Natural killer cell treated with Interleukin-12 subunit alpha and Interleukin-12 subunit beta and Interleukin-15 and Interleukin-18, amount 100 ng/mL, for 72 hours (primary cell): ENCODE measurements around the gene SLC5A12. TPM values are rescaled to one million over a fixed set of nuclear protein-coding genes. Genes with fewer than 3 reads are reported as not detected.

Experiments
- ATAC-seq, 2 donors: fragments of 150-1000 bp; cut with Tn5 transposase in 1 of 2; sonication (Bioruptor Pico), chemical (Tn5 transposase) in 1 of 2; 2 replicates each; pipeline ENCODE4 v1.10.0; 2021
- DNase-seq: peaks from one replicate; pipeline ENCODE4 v3.0.0; 2022; ENCODE audit warnings: low spot score
- H3K27ac Mint-ChIP-seq, 2 donors: 1 replicate in 1 of 2; 2 replicates in 1 of 2; pipeline ENCODE4 v1.8.0; 2022; ENCODE audit warnings: mixed read lengths in 2 of 2, mild to moderate bottlenecking in 1 of 2, moderate library complexity in 1 of 2
- H3K27me3 Mint-ChIP-seq, 2 donors: 1 replicate in 1 of 2; 2 replicates in 1 of 2; pipeline ENCODE4 v1.8.0; 2022; ENCODE audit warnings: mixed read lengths in 2 of 2
- H3K36me3 Mint-ChIP-seq: one replicate; pipeline ENCODE4 v1.8.0; 2022; ENCODE audit warnings: mixed read lengths
- H3K4me1 Mint-ChIP-seq, 2 donors: 1 replicate in 1 of 2; 2 replicates in 1 of 2; pipeline ENCODE4 v1.8.0; 2022; ENCODE audit warnings: low read depth in 2 of 2, mixed read lengths in 2 of 2, mild to moderate bottlenecking in 1 of 2
- H3K4me3 Mint-ChIP-seq: one replicate; pipeline ENCODE4 v1.8.0; 2022; ENCODE audit warnings: mixed read lengths
- H3K9me3 Mint-ChIP-seq: 2 replicates; pipeline ENCODE4 v1.8.0; 2022; ENCODE audit warnings: mixed read lengths
- total RNA-seq, 2 donors: library from RNA; stranded (reverse); gene quantifications; one replicate each; pipeline ENCODE4 v1.2.3, GENCODE V29; 2022

The SLC5A12 gene, protein sequence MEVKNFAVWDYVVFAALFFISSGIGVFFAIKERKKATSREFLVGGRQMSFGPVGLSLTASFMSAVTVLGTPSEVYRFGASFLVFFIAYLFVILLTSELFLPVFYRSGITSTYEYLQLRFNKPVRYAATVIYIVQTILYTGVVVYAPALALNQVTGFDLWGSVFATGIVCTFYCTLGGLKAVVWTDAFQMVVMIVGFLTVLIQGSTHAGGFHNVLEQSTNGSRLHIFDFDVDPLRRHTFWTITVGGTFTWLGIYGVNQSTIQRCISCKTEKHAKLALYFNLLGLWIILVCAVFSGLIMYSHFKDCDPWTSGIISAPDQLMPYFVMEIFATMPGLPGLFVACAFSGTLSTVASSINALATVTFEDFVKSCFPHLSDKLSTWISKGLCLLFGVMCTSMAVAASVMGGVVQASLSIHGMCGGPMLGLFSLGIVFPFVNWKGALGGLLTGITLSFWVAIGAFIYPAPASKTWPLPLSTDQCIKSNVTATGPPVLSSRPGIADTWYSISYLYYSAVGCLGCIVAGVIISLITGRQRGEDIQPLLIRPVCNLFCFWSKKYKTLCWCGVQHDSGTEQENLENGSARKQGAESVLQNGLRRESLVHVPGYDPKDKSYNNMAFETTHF
- not detected for total RNA-seq

GRCh38 chr11:26721948-26722475 lies at the start of gene SLC5A12:
TSS of gene SLC5A12 (minus strand) at chr11:26722060. CDS start at chr11:26721714, 346 bp downstream.
- no peak within 1 kb of the TSS for H3K4me3 Mint-ChIP-seq
- no peak within 1 kb of the TSS for H3K27ac Mint-ChIP-seq
- no peaks in the 10 kb centered on the region for H3K4me1 Mint-ChIP-seq
- H3K9me3 Mint-ChIP-seq = peaks cover 13% of the 10 kb centered on the region
- no peaks in the 10 kb centered on the region for H3K27me3 Mint-ChIP-seq
- ATAC-seq (no peak), DNase-seq (no peak)
- no peaks in the 10 kb centered on the region for H3K36me3 Mint-ChIP-seq

- DNase-seq (no peak), ATAC-seq (no peak)
- Mint-ChIP-seq H3K4me3 (no peak overlapping the region), H3K27me3 (no peaks in the 10 kb centered on the region), H3K4me1 (no peaks in the 10 kb centered on the region), H3K36me3 (no peaks in the 10 kb centered on the region), H3K9me3 (peaks cover 4% of the 10 kb centered on the region), H3K27ac (no peak overlapping the region)
Measured at GRCh38 chr11:26769027-26769426, 47.2 kb upstream of the SLC5A12 start.

GRCh38 chr11:26767060-26767459 lies 45.2 kb upstream of the SLC5A12 start:
- H3K4me1 Mint-ChIP-seq = no peaks in the 10 kb centered on the region
- H3K36me3 Mint-ChIP-seq = no peaks in the 10 kb centered on the region
- H3K27ac Mint-ChIP-seq = no peak overlapping the region
- peaks cover 1% of the 10 kb centered on the region for H3K9me3 Mint-ChIP-seq
- DNase-seq (no peak), ATAC-seq (no peak)
- no peaks in the 10 kb centered on the region for H3K27me3 Mint-ChIP-seq
- H3K4me3 Mint-ChIP-seq = no peak overlapping the region

DNA sequence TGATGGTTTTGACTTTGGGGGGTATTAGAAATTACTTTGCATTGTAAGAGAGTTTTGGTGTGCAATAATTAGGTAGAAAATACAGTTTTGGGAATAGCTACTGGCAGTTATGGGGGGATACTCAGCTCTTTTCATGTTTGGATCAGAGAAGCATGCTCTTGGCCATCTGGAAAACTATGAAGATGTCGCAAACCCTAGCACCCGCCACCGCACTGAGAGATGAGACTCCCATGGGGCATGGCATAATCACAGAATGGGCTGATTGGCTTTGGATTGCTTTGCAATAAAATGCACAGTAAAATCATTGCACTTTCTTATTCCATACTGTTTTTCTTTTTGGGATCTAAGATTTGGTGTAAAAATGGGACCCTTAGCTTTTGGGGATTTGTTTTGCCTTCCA lies 43.5 kb upstream of the SLC5A12 start:
- no peak overlapping the region for H3K27ac Mint-ChIP-seq
- H3K27me3 Mint-ChIP-seq = no peaks in the 10 kb centered on the region
- H3K4me3 Mint-ChIP-seq = no peak overlapping the region
- no peak for DNase-seq
- ATAC-seq = no peak
- no peaks in the 10 kb centered on the region for H3K4me1 Mint-ChIP-seq
- H3K36me3 Mint-ChIP-seq = no peaks in the 10 kb centered on the region
- H3K9me3 Mint-ChIP-seq = peaks cover 4% of the 10 kb centered on the region

GRCh38 chr11:26764825-26765224 lies 43.0 kb upstream of the SLC5A12 start:
- Mint-ChIP-seq H3K27ac (no peak overlapping the region), H3K4me3 (no peak overlapping the region), H3K27me3 (no peaks in the 10 kb centered on the region), H3K4me1 (no peaks in the 10 kb centered on the region), H3K36me3 (no peaks in the 10 kb centered on the region), H3K9me3 (peaks cover 4% of the 10 kb centered on the region)
- ATAC-seq (no peak), DNase-seq (no peak)

GRCh38 chr11:26764315-26764714 lies 42.5 kb upstream of the SLC5A12 start:
- Mint-ChIP-seq H3K27ac (no peak overlapping the region), H3K27me3 (no peaks in the 10 kb centered on the region), H3K36me3 (no peaks in the 10 kb centered on the region), H3K4me3 (no peak overlapping the region), H3K4me1 (no peaks in the 10 kb centered on the region), H3K9me3 (peaks cover 4% of the 10 kb centered on the region)
- no peak for ATAC-seq
- no peak for DNase-seq

DNA sequence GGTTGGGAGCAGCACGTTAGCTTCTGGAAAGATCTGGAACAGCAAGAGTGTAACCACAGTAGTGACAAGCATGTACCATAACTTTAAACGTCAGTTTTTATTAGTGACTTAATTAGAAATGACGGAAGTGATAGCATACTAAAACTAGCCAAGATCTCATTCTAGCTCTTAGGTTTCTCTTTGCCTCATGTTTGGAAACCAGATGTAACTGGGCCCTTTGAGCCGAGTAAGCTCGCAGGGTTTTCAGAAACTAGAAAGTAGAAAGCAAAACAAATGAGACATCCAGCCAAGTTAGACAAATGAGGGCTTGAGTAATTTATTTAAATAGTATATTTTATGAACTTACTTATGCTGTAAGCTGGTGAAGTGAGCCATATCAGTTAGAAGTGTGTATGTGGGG lies 40.2 kb upstream of the SLC5A12 start:
- no peak for ATAC-seq
- Mint-ChIP-seq H3K27ac (no peak overlapping the region), H3K4me3 (no peak overlapping the region), H3K9me3 (peaks cover 4% of the 10 kb centered on the region), H3K36me3 (no peaks in the 10 kb centered on the region), H3K4me1 (no peaks in the 10 kb centered on the region), H3K27me3 (no peaks in the 10 kb centered on the region)
- no peak for DNase-seq

DNA sequence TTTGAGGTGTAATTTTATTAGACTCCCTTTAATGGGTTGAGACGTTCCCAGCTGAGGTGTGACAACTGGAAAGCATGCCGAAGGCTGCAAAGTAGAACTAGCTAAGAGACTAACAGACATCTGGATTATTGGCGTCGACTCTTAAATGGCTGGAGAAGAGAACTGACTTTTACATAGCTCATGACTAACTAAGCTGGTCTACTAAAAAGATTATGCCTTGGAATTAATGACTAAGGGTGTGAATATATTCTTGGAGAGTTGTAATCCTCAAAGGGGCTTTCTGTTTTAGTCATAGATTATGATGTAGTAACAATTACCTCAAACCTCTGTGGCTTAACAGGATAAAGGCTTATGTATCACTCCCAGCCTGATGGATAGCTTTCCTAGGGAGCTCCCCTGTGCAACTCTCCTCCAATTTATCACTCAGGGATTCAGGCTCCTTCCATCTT lies 39.5 kb upstream of the SLC5A12 start:
- no peak overlapping the region for H3K4me3 Mint-ChIP-seq
- DNase-seq = no peak
- ATAC-seq = no peak
- H3K27me3 Mint-ChIP-seq = no peaks in the 10 kb centered on the region
- H3K9me3 Mint-ChIP-seq = peaks cover 4% of the 10 kb centered on the region
- H3K4me1 Mint-ChIP-seq = no peaks in the 10 kb centered on the region
- no peak overlapping the region for H3K27ac Mint-ChIP-seq
- no peaks in the 10 kb centered on the region for H3K36me3 Mint-ChIP-seq

DNA sequence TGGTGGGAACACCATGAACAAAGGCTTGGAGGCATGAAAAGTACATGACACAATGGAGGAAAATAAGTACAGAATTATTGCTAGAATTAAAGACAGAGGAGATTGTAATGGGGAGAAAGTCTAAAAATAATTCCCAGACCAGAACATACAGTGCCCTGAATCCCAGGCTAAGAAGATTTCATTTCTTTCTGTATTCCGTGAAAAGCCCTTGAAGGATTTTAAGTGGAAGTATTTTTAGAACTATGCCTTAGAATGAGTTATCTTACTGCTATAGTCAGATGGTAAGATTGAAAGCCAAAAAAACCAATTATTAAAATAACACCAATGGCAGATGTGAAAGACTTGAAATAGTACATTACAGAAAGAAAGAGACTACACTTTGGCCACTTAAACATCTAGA lies 36.1 kb upstream of the SLC5A12 start:
- H3K4me1 Mint-ChIP-seq = no peaks in the 10 kb centered on the region
- ATAC-seq (no peak), DNase-seq (no peak)
- peaks cover 4% of the 10 kb centered on the region for H3K9me3 Mint-ChIP-seq
- H3K27me3 Mint-ChIP-seq = no peaks in the 10 kb centered on the region
- H3K27ac Mint-ChIP-seq = no peak overlapping the region
- no peaks in the 10 kb centered on the region for H3K36me3 Mint-ChIP-seq
- no peak overlapping the region for H3K4me3 Mint-ChIP-seq

DNA sequence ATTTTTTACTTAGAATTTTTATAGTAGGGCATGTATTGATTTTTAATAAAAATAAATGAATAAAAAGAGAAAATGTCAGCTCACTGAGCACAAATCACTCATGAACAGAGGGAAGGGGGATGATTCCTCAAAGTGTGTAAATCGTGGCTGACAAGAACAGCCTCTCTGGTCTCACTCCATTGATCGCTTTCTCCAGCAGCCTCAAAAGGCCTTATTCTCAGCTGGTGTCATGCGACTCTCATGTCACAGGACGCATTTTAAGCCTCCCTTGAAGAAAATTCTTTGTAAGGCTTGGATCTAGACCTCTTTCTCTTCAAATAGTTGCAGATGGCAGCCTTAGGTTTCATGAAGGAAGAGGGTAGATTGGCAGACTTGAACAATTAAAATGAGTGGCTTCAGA lies 33.9 kb upstream of the SLC5A12 start:
- no peaks in the 10 kb centered on the region for H3K27me3 Mint-ChIP-seq
- ATAC-seq (no peak), DNase-seq (no peak)
- no peaks in the 10 kb centered on the region for H3K4me1 Mint-ChIP-seq
- H3K4me3 Mint-ChIP-seq = no peak overlapping the region
- H3K27ac Mint-ChIP-seq = no peak overlapping the region
- no peaks in the 10 kb centered on the region for H3K9me3 Mint-ChIP-seq
- no peaks in the 10 kb centered on the region for H3K36me3 Mint-ChIP-seq

- ATAC-seq (no peak), DNase-seq (no peak)
- H3K4me1 Mint-ChIP-seq = no peaks in the 10 kb centered on the region
- H3K27ac Mint-ChIP-seq = no peak overlapping the region
- H3K27me3 Mint-ChIP-seq = no peaks in the 10 kb centered on the region
- H3K36me3 Mint-ChIP-seq = no peaks in the 10 kb centered on the region
- H3K9me3 Mint-ChIP-seq = peaks cover 4% of the 10 kb centered on the region
- no peak overlapping the region for H3K4me3 Mint-ChIP-seq
Measured at GRCh38 chr11:26753723-26754504, 32.1 kb upstream of the SLC5A12 start.

DNA sequence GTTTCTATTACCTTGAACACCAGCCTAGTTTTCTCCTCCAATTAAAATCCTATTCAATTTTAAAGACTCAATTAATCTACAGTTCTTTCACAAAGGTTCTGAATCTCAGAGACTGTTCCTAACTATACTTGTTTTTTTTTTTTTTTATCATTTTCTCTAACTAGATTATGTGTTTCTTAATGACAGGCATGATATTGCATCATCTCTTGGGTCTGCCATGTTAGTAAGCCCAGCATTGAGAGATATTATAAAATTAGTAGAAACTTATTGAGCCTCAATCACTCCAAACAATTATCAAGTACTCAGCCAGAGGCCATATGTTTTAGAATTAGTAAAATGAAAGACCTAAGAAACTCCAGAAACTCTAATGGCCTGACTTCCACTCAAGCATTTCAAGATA lies 28.1 kb upstream of the SLC5A12 start:
- Mint-ChIP-seq H3K27ac (no peak overlapping the region), H3K27me3 (no peaks in the 10 kb centered on the region), H3K36me3 (no peaks in the 10 kb centered on the region), H3K9me3 (peaks cover 7% of the 10 kb centered on the region), H3K4me1 (no peaks in the 10 kb centered on the region), H3K4me3 (no peak overlapping the region)
- ATAC-seq (no peak), DNase-seq (no peak)

GRCh38 chr11:26743622-26744021 lies 21.8 kb upstream of the SLC5A12 start:
- peaks cover 12% of the 10 kb centered on the region for H3K9me3 Mint-ChIP-seq
- no peaks in the 10 kb centered on the region for H3K4me1 Mint-ChIP-seq
- H3K4me3 Mint-ChIP-seq = no peak overlapping the region
- H3K27me3 Mint-ChIP-seq = no peaks in the 10 kb centered on the region
- H3K27ac Mint-ChIP-seq = no peak overlapping the region
- no peak for ATAC-seq
- no peak for DNase-seq
- no peaks in the 10 kb centered on the region for H3K36me3 Mint-ChIP-seq

DNA sequence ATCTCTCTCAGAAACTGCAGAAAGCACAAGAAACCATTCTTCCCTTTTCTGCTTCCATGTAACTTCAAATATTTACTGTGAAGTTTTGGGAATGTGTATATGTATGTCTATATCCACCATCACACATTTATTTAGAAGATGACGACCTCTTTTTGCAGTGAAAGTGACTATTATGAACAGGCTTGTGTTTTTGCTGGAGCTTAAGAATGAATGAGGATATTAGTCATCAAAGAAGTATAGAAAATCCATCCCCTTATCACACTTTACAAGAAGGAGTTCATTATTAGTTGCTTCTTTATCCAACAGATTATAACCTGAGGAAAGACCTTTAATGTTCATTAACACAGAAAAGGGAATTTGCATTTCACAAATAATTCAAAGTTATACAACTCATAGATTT lies 21.1 kb upstream of the SLC5A12 start:
- Mint-ChIP-seq H3K9me3 (peaks cover 12% of the 10 kb centered on the region), H3K4me1 (no peaks in the 10 kb centered on the region), H3K27me3 (no peaks in the 10 kb centered on the region), H3K4me3 (no peak overlapping the region), H3K27ac (no peak overlapping the region), H3K36me3 (no peaks in the 10 kb centered on the region)
- ATAC-seq (no peak), DNase-seq (no peak)
